Neural cell (in vitro differentiated cells): ENCODE results near the gene LCP2. TPM values are rescaled to one million over a fixed set of nuclear protein-coding genes. Genes with fewer than 3 reads are reported as not detected.
A peak's percentile ranks its signal among the peaks of the same experiment; 100 is the strongest.

ENCODE experiments used
- H2AFZ ChIP-seq: fragments of 200-600, 300-800 bp; sonication (generic), shearing (Covaris generic); 2 replicates; pipeline ENCODE4 v1.6.0; 2014; ENCODE audit warnings: low read depth, mild to moderate bottlenecking, antibody characterized with exemption, low read length, moderate library complexity
- H3F3A ChIP-seq: fragments of 200-600 bp; shearing (Covaris generic); 2 replicates; pipeline ENCODE4 v1.6.1; 2016; ENCODE audit warnings: mild to moderate bottlenecking, moderate library complexity, mixed read lengths, antibody characterized with exemption, low read length; ENCODE audit not compliant: insufficient read depth, poor library complexity, severe bottlenecking
- H3K27ac ChIP-seq: fragments of 200-600, 300-800 bp; sonication (generic), shearing (Covaris generic); 2 replicates; pipeline ENCODE4 v1.5.1; 2014; ENCODE audit warnings: mild to moderate bottlenecking, low read length, moderate library complexity
- H3K27me3 ChIP-seq: fragments of 300-800, 200-600 bp; sonication (generic), shearing (Covaris generic); 2 replicates; pipeline ENCODE4 v1.6.0; 2014; ENCODE audit warnings: mild to moderate bottlenecking, low read depth, low read length, moderate library complexity; ENCODE audit not compliant: insufficient read depth
- H3K36me3 ChIP-seq: fragments of 300-800, 200-600 bp; sonication (generic), shearing (Covaris generic); 2 replicates; pipeline ENCODE4 v1.5.1; 2014; ENCODE audit warnings: mild to moderate bottlenecking, antibody characterized with exemption, low read length, moderate library complexity; ENCODE audit not compliant: insufficient read depth
- H3K4me2 ChIP-seq: fragments of 300-800, 200-600 bp; sonication (generic), shearing (Covaris generic); 2 replicates; pipeline ENCODE4 v1.6.0; 2014; ENCODE audit warnings: mild to moderate bottlenecking, low read length
- H3K4me3 ChIP-seq: fragments of 300-800, 200-600 bp; sonication (generic), shearing (Covaris generic); 2 replicates; pipeline ENCODE4 v1.5.1; 2014; ENCODE audit warnings: mild to moderate bottlenecking, low read length, moderate library complexity
- H3K79me2 ChIP-seq: fragments of 200-600 bp; shearing (Covaris generic); replicated peaks from 2 replicates; pipeline ENCODE4 v1.6.0; 2014; ENCODE audit warnings: mild to moderate bottlenecking, low read length, moderate library complexity; ENCODE audit not compliant: insufficient read depth
- H3K9ac ChIP-seq: fragments of 300-800, 200-600 bp; sonication (generic), shearing (Covaris generic); 2 replicates; pipeline ENCODE4 v1.6.1; 2016; ENCODE audit warnings: mild to moderate bottlenecking, low read length, mixed read lengths
- H3K9me2 ChIP-seq: fragments of 200-600 bp; shearing (Covaris generic); 2 replicates; pipeline ENCODE4 v1.6.1; 2016; ENCODE audit warnings: mild to moderate bottlenecking, low read length, mixed read lengths; ENCODE audit not compliant: insufficient read depth
- H3K9me3 ChIP-seq: fragments of 200-600, 300-800 bp; sonication (generic), shearing (Covaris generic); 2 replicates; pipeline ENCODE4 v1.6.1; 2016; ENCODE audit warnings: mild to moderate bottlenecking, mixed run types, low read length, moderate library complexity, mixed read lengths
- H4K20me1 ChIP-seq: fragments of 200-600 bp; shearing (Covaris generic); 2 replicates; pipeline ENCODE4 v1.6.1; 2016; ENCODE audit warnings: mild to moderate bottlenecking, mixed run types; ENCODE audit not compliant: insufficient read depth
- CTCF ChIP-seq: fragments of 450-650 bp; IDR thresholded peaks from 2 replicates; pipeline ENCODE4 v1.5.1; 2014; ENCODE audit warnings: antibody characterized with exemption, mild to moderate bottlenecking, moderate library complexity; ENCODE audit not compliant: poor library complexity, severe bottlenecking
- EP300 ChIP-seq: fragments of 450-650 bp; conservative IDR thresholded peaks from 2 replicates; pipeline ENCODE4 v1.6.1; 2014; ENCODE audit warnings: antibody characterized with exemption, mild to moderate bottlenecking, moderate library complexity; ENCODE audit not compliant: poor library complexity, severe bottlenecking
- EZH2 ChIP-seq: fragments of 200-600, 300-800 bp; shearing (Covaris generic), sonication (generic); IDR thresholded peaks from 2 replicates; pipeline ENCODE4 v1.6.1; 2014; ENCODE audit warnings: antibody characterized with exemption, low read length, borderline replicate concordance, mild to moderate bottlenecking; ENCODE audit not compliant: insufficient read depth, poor library complexity, severe bottlenecking
- POLR2AphosphoS5 ChIP-seq: IDR thresholded peaks from 2 replicates; pipeline ENCODE4 v1.6.1; 2012
- SMC3 ChIP-seq: fragments of 450-650 bp; conservative IDR thresholded peaks from 2 replicates; pipeline ENCODE4 v1.6.1; 2014; ENCODE audit warnings: antibody characterized with exemption, mild to moderate bottlenecking, moderate library complexity; ENCODE audit not compliant: poor library complexity
- TAF1 ChIP-seq: IDR thresholded peaks from 2 replicates; pipeline ENCODE4 v1.6.1; 2012; ENCODE audit warnings: low read depth
- polyA plus RNA-seq: library from polyadenylated mRNA; depleted of rRNA; stranded (reverse); fragments of >200 nt; gene quantifications from 2 replicates; pipeline ENCODE4 v1.2.3, GENCODE V29; 2014

The LCP2 gene
- polyA plus RNA-seq, 1 donor from 2014 or later = not detected

DNA sequence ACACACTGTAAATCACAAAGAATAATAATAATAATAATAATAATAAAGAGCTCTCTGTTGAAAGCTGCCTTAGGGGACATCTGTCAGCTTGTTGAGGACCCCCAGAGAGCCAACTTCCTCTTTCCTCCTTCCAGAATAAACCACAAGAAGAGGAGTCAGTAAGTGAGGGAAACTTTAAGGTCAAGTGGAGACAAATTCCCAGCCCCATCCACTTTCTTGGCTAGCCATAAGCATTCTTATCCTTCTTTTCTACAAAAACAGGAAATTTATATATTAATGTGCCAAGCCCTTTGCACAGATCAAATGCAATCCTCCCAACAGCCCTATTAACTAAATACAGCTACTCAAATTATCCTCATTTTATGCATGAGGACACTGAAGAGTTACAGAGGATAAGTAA is 74.2 kb downstream of the LCP2 start:
- no peak overlapping the region for H3K27ac ChIP-seq

DNA sequence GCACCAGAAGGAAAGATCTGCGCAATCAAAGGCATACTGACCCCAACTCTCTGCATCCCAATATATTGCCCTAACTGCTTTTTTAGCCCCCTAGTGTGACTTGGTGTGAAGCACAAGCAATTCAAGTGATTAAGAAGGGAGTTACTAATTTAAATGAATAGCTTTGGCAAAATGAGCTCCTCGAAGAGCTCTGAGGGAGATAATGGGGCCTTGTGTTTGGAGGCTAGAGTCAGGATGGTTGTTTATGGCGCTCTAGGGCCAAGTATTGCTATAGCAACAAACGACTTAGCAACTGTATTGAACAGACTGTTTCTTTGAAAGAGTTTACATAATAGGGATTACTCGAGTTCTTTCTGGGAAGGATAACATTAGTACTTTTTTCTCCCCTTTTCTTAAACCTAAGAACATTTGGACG is 76.2 kb downstream of the LCP2 start:
- Histone ChIP-seq H3K4me2 (peak overlapping the region; percentile 7), H3K27me3 (peaks cover 13% of the 10 kb centered on the region), H3K9ac (no peak overlapping the region), H3K4me3 (no peak overlapping the region), H3K79me2 (no peaks in the 10 kb centered on the region), H3F3A (no peaks in the 10 kb centered on the region), H3K36me3 (no peaks in the 10 kb centered on the region), H2AFZ (no peak overlapping the region), H4K20me1 (no peaks in the 10 kb centered on the region), H3K27ac (peak overlapping the region; percentile 18), H3K9me3 (no peaks in the 10 kb centered on the region), H3K9me2 (no peaks in the 10 kb centered on the region)
- TF ChIP-seq CTCF (peak; percentile 23), EZH2 (no peak)

More for the DNA sequence above, 74.2 kb downstream of the LCP2 start:
- Histone ChIP-seq H3F3A (no peaks in the 10 kb centered on the region), H3K27me3 (peaks cover 10% of the 10 kb centered on the region), H3K9me2 (no peaks in the 10 kb centered on the region), H3K9me3 (no peaks in the 10 kb centered on the region), H3K79me2 (no peaks in the 10 kb centered on the region), H3K36me3 (no peaks in the 10 kb centered on the region), H3K4me2 (no peak overlapping the region), H3K4me3 (no peak overlapping the region), H2AFZ (no peak overlapping the region), H3K9ac (no peak overlapping the region), H4K20me1 (no peaks in the 10 kb centered on the region)
- no peak for TF ChIP-seq POLR2AphosphoS5
- TF ChIP-seq TAF1 = no peak
- TF ChIP-seq CTCF = no peak

DNA sequence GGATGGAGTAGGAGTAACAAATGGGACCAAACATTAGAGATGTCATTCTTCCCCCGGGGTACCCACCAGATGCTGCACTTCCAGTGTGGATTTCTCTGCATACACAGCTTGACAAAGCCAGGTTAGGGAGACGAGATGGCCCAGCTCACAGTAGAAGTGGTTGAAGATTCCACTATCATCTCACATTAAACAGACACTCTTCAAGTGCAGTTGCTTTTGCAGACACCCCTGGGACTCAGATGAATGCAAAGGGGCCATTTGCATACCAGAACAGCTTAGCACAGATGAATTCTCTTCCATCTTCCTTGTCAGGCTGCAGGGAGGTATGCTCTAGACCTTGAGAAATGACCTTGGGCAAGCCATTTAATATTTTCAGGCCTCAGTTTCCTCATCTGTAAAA is 77.4 kb downstream of the LCP2 start:
- H3K9me2 ChIP-seq = no peaks in the 10 kb centered on the region
- peaks cover 13% of the 10 kb centered on the region for H3K27me3 ChIP-seq
- H4K20me1 ChIP-seq = no peaks in the 10 kb centered on the region
- H3K4me3 ChIP-seq = no peak overlapping the region
- TF ChIP-seq EP300 (no peak), EZH2 (no peak), SMC3 (no peak)
- H3F3A ChIP-seq = no peaks in the 10 kb centered on the region
- no peaks in the 10 kb centered on the region for H3K9me3 ChIP-seq
- H3K4me2 ChIP-seq = no peak overlapping the region
- no peak overlapping the region for H3K9ac ChIP-seq
- H3K79me2 ChIP-seq = no peaks in the 10 kb centered on the region
- no peak overlapping the region for H3K27ac ChIP-seq
- no peaks in the 10 kb centered on the region for H3K36me3 ChIP-seq
- H2AFZ ChIP-seq = no peak overlapping the region

- H3K4me3 ChIP-seq = no peak overlapping the region
- H3K9me3 ChIP-seq = no peaks in the 10 kb centered on the region
- H3K27me3 ChIP-seq = peaks cover 13% of the 10 kb centered on the region
- no peak overlapping the region for H3K27ac ChIP-seq
- no peaks in the 10 kb centered on the region for H4K20me1 ChIP-seq
- no peak for TF ChIP-seq POLR2AphosphoS5
- TF ChIP-seq EZH2 = no peak
- H3F3A ChIP-seq = no peaks in the 10 kb centered on the region
- no peak overlapping the region for H3K4me2 ChIP-seq
- no peak overlapping the region for H3K9ac ChIP-seq
- no peaks in the 10 kb centered on the region for H3K36me3 ChIP-seq
- no peaks in the 10 kb centered on the region for H3K9me2 ChIP-seq
- no peak overlapping the region for H2AFZ ChIP-seq
- H3K79me2 ChIP-seq = no peaks in the 10 kb centered on the region
These were observed 78.0 kb downstream of the LCP2 start for GRCh38 chr5:170219615-170220014.
